Pancreas (tissue), 10 donors: ENCODE results near the gene FKBP5. TPM values are rescaled to one million over a fixed set of nuclear protein-coding genes. Genes with fewer than 3 reads are reported as not detected.

ENCODE experiments used
- ATAC-seq, 4 donors: fragments of 200-7000 bp; cut with Tn5 transposase; one replicate each; pipeline versions ENCODE4 v1.8.0 to v1.9.1; 2020; ENCODE audit warnings: mild to moderate bottlenecking in 4 of 4, moderate library complexity in 4 of 4
- DNase-seq, 6 donors: peaks; one replicate each; pipeline ENCODE4 v3.0.0-alpha.2; 2020
- FAIRE-seq: peaks from 2 replicates; lab custom pipeline; 2012; peaks lifted over from hg19 to GRCh38; lab: Jason Lieb, UNC
- H3K27ac ChIP-seq, 4 donors: fragments of 200-600 bp; sonication (generic); 1 replicate in 3 of 4; 2 replicates in 1 of 4; pipeline versions ENCODE4 v1.5.0 to v1.8.0; 2020
- H3K27me3 ChIP-seq, 4 donors: fragments of 200-600 bp; one replicate each; pipeline ENCODE4 v1.8.0; 2021
- H3K36me3 ChIP-seq, 3 donors: fragments of 200-600 bp; sonication (generic) in 1 of 3; one replicate each; pipeline versions ENCODE4 v1.5.0 to v1.8.0; 2020 to 2021
- H3K4me1 ChIP-seq, 3 donors: fragments of 200-600 bp; one replicate each; pipeline ENCODE4 v1.8.0; 2021
- H3K4me3 ChIP-seq, 4 donors: fragments of 200-600 bp; sonication (generic) in 2 of 4; one replicate each; pipeline versions ENCODE4 v1.5.0 to v1.8.0; 2020 to 2021
- H3K9me3 ChIP-seq, 4 donors: fragments of 200-600 bp; one replicate each; pipeline ENCODE4 v1.8.0; 2021
- CTCF ChIP-seq, 4 donors: fragments of 200-600 bp; sonication (generic) in 3 of 4; IDR thresholded peaks; one replicate each; pipeline versions ENCODE4 v1.5.0 to v1.8.0; 2021; ENCODE audit warnings: antibody characterized with exemption in 4 of 4
- WGBS, 2 donors: extraction: QIAGEN DNeasy Blood & Tissue Kit; methylation state at CpG; one replicate each; pipeline ENCODE4 v1.1.7; 2013; 5-methylcytosine and 5-hydroxymethylcytosine counted together
- intact Hi-C, 3 donors: fragments of 100-400 bp; cut with DNase I; formaldehyde crosslinking; loops; one replicate each; pipeline versions ENCODE4 v1.11.1 to v1.14.2; 2022
- polyA plus RNA-seq, 2 donors: library from polyadenylated mRNA; stranded (reverse); fragments of 200-250 nt; gene quantifications; one replicate each; pipeline ENCODE4 v1.2.3, GENCODE V29; 2013
- total RNA-seq, 6 donors: library from RNA; stranded (reverse); fragmentation: NEBNext Ultra II Directional in 4 of 6; extraction: Animal tissue kit (Norgen Biotek cat#: 25700) in 4 of 6; gene quantifications; one replicate each; pipeline versions ENCODE4 v1.2.1 to v1.2.4, GENCODE V29; 2021 to 2023
- donor health status: healthy with polysubstance abuse.
- donor health status: DM: no; HTN: no; CAD: no; lungs with moderate emphysema.
- donor health status: DM: no; HTN: no; CAD: no.
- donor health status: control.
- donor health status: control.
- donor health status: Bipolar disorder and iron deficiency.
- donor health status: DM: yes; HTN: yes; CAD: no.
- donor health status: DM: no; HTN: no; CAD: no.
- donor health status: DM: no; HTN: no; CAD: no.
- donor health status: DM: yes; HTN: yes; CAD: no.

FKBP5 gene
- total and polyA plus RNA-seq, 8 donors, result 13.0 to 78.4 (median 50.3) TPM

- intact Hi-C loops, result loop anchor here in 1 of 3 donors (5.0 kb wide), 1 partner anchor 50 kb away; the partner anchor contains the start of gene ARMC12
- Histone ChIP-seq H3K9me3 (no peaks in the 10 kb centered on the region), H3K4me3 (peak overlapping the region; percentile 62 to 87 (median 86)), H3K4me1 (peaks cover 0 to 32% (median 0%) of the 10 kb centered on the region in 3 donors), H3K27ac (peak overlapping the region in 2 of 4 donors; percentile 86 to 87), H3K36me3 (peaks cover 0 to 8% (median 0%) of the 10 kb centered on the region in 3 donors), H3K27me3 (no peaks in the 10 kb centered on the region)
- ATAC-seq (no peak), FAIRE-seq (no peak), DNase-seq (no peak)
- WGBS, 2 donors, result 24% methylated on average over 4 of the region's 4 CpGs
- TF ChIP-seq CTCF (IDR thresholded peaks at IDR 0.05), result no peak
These were observed 1.7 kb downstream of the FKBP5 start for GRCh38 chr6:35686873-35687555.

GRCh38 chr6:35686436-35686835 lies 2.3 kb downstream of the FKBP5 start:
- FAIRE-seq (no peak), DNase-seq (no peak), ATAC-seq (no peak)
- WGBS, 2 donors, result 27 to 49% methylated on average over 2 of the region's 2 CpGs
- no peak for TF ChIP-seq CTCF (IDR thresholded peaks at IDR 0.05)
- H3K27me3 ChIP-seq, result no peaks in the 10 kb centered on the region
- H3K9me3 ChIP-seq, result no peaks in the 10 kb centered on the region
- peaks cover 0 to 8% (median 0%) of the 10 kb centered on the region in 3 donors for H3K36me3 ChIP-seq
- peak overlapping the region in 2 of 4 donors; percentile 86 to 87 for H3K27ac ChIP-seq
- intact Hi-C loops, result loop anchor here in 1 of 3 donors (5.0 kb wide), 1 partner anchor 51 kb away; the partner anchor contains the start of gene ARMC12
- H3K4me3 ChIP-seq, result peak overlapping the region; percentile 62 to 87 (median 86)
- peaks cover 0 to 29% (median 0%) of the 10 kb centered on the region in 3 donors for H3K4me1 ChIP-seq

GRCh38 chr6:35683267-35683666 lies 5.4 kb downstream of the FKBP5 start:
- Histone ChIP-seq H3K27ac (no peak overlapping the region), H3K9me3 (no peaks in the 10 kb centered on the region), H3K36me3 (peaks cover 0 to 8% (median 0%) of the 10 kb centered on the region in 3 donors), H3K27me3 (no peaks in the 10 kb centered on the region), H3K4me1 (peaks cover under 1 to 24% (median 3%) of the 10 kb centered on the region in 3 donors), H3K4me3 (no peak overlapping the region)
- no peak for DNase-seq
- no peak for TF ChIP-seq CTCF (IDR thresholded peaks at IDR 0.05)
- no peak for ATAC-seq
- no peak for FAIRE-seq
- intact Hi-C loops, result no loop called here

GRCh38 chr6:35681298-35681697 lies 7.4 kb downstream of the FKBP5 start:
- Histone ChIP-seq H3K4me3 (no peak overlapping the region), H3K27ac (no peak overlapping the region), H3K27me3 (no peaks in the 10 kb centered on the region), H3K36me3 (peaks cover 0 to 8% (median 0%) of the 10 kb centered on the region in 3 donors), H3K9me3 (no peaks in the 10 kb centered on the region), H3K4me1 (peaks cover 8 to 23% (median 15%) of the 10 kb centered on the region in 3 donors)
- ATAC-seq, result no peak
- no peak for DNase-seq
- TF ChIP-seq CTCF (IDR thresholded peaks at IDR 0.05), result no peak
- intact Hi-C loops, result no loop called here
- WGBS, 2 donors, result 80 to 88% methylated on average over 1 of the region's 1 CpG
- no peak for FAIRE-seq

GRCh38 chr6:35679399-35679798 lies 9.3 kb downstream of the FKBP5 start:
- H3K9me3 ChIP-seq, result no peaks in the 10 kb centered on the region
- no peak for DNase-seq
- no peak for FAIRE-seq
- H3K4me3 ChIP-seq, result no peak overlapping the region
- 94 to 99% methylated on average over 1 of the region's 1 CpG for WGBS, 2 donors
- H3K36me3 ChIP-seq, result peaks cover 0 to 8% (median 0%) of the 10 kb centered on the region in 3 donors
- peaks cover 6 to 15% (median 8%) of the 10 kb centered on the region in 3 donors for H3K4me1 ChIP-seq
- no peak overlapping the region for H3K27ac ChIP-seq
- no peak for TF ChIP-seq CTCF (IDR thresholded peaks at IDR 0.05)
- H3K27me3 ChIP-seq, result no peaks in the 10 kb centered on the region
- intact Hi-C loops, result no loop called here
- ATAC-seq, result no peak
